ENCODE data around the gene SPI1. TPM values are rescaled to one million over a fixed set of nuclear protein-coding genes. Genes with fewer than 3 reads are reported as not detected.

The SPI1 gene
- total and polyA plus RNA-seq, 2 donors (not counting 3 experiments of a cell fraction or from before 2014, with no cell fraction given): not detected

DNA sequence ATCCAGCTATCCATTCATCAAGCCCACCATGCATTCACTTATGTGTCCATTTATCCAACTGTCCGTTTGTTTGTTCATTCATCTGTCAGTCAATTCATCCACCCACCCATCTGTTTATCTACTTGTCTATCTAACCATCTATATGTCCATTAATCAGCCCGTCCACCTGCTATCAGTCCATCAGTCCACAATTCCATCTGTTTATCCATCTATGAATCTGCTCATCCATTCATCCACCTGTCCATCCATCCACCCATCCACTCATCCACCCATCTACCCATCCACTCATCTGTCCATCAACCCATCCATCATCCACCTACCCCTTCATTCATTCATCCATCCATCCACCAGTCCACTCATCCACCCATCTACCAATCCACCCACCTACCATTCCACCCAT, 970 bp upstream of the SPI1 start:
- BruUV-seq (replicated peaks): no TSS peak
- H4K20me1 ChIP-seq (replicated peaks; ENCODE audit: control insufficient read depth, extremely low read depth, insufficient read depth, low read length): no peaks in the 10 kb centered on the region
- no peak overlapping the region for H3K9ac ChIP-seq (replicated peaks; ENCODE audit: extremely low read depth, insufficient read depth, low read length)
- no peaks in the 10 kb centered on the region for H3K79me2 ChIP-seq (ENCODE audit: control insufficient read depth, insufficient read depth, low read length)
- H3K36me3 ChIP-seq (ENCODE audit: control insufficient read depth in 2 of 2, extremely low read depth in 1 of 2, insufficient read depth in 2 of 2, low read length in 2 of 2): no peaks in the 10 kb centered on the region
- no peaks in the 10 kb centered on the region for H3K27me3 ChIP-seq (ENCODE audit: control insufficient read depth in 2 of 2, insufficient read depth in 2 of 2, low read length in 2 of 2)
- dilution Hi-C loops (cut with MboI; ENCODE audit: extremely low pct_ligation_motif_present, low sequenced_read_pairs): no loop called here
- FAIRE-seq (no peak), DNase-seq (ENCODE audit: low read depth, low spot score) (no peak)
- TF ChIP-seq, protein P1, sequence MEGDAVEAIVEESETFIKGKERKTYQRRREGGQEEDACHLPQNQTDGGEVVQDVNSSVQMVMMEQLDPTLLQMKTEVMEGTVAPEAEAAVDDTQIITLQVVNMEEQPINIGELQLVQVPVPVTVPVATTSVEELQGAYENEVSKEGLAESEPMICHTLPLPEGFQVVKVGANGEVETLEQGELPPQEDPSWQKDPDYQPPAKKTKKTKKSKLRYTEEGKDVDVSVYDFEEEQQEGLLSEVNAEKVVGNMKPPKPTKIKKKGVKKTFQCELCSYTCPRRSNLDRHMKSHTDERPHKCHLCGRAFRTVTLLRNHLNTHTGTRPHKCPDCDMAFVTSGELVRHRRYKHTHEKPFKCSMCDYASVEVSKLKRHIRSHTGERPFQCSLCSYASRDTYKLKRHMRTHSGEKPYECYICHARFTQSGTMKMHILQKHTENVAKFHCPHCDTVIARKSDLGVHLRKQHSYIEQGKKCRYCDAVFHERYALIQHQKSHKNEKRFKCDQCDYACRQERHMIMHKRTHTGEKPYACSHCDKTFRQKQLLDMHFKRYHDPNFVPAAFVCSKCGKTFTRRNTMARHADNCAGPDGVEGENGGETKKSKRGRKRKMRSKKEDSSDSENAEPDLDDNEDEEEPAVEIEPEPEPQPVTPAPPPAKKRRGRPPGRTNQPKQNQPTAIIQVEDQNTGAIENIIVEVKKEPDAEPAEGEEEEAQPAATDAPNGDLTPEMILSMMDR (IDR thresholded peaks at IDR 0.05; ENCODE audit: extremely low read depth in 1 of 2, insufficient read depth in 1 of 2, low read depth in 1 of 2, low read length in 2 of 2): no peak
- TF ChIP-seq JUN (IDR thresholded peaks at IDR 0.05; ENCODE audit: borderline replicate concordance, insufficient read depth, insufficient read length, low read depth): no peak
- no peak for TF ChIP-seq GATA2 (IDR thresholded peaks at IDR 0.05; ENCODE audit: insufficient read depth, insufficient read length, low read depth, low read length)
- TF ChIP-seq POLR2AphosphoS5 (IDR thresholded peaks at IDR 0.05; ENCODE audit: insufficient read depth, low read depth, low read length): no peak
- TF ChIP-seq FOS (IDR thresholded peaks at IDR 0.05; ENCODE audit: borderline replicate concordance, insufficient read depth, low read length): no peak
- TF ChIP-seq, protein P2, sequence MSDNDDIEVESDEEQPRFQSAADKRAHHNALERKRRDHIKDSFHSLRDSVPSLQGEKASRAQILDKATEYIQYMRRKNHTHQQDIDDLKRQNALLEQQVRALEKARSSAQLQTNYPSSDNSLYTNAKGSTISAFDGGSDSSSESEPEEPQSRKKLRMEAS (IDR thresholded peaks at IDR 0.05; ENCODE audit: insufficient read depth, insufficient read length): no peak
- TF ChIP-seq MYC (IDR thresholded peaks at IDR 0.05; ENCODE audit: low read depth, low read length): no peak
- no peak for TF ChIP-seq POLR2A (IDR thresholded peaks at IDR 0.05; ENCODE audit: low read depth, low read length)
- TF ChIP-seq EZH2 (IDR thresholded peaks at IDR 0.05; ENCODE audit: borderline replicate concordance, low read depth, low read length, severe bottlenecking): no peak
- no peaks in the 10 kb centered on the region for H3K9me1 ChIP-seq (replicated peaks; ENCODE audit: control insufficient read depth, extremely low read depth, insufficient read depth, low read length)
- ChIA-PET POLR2A (no interaction called here), CTCF (no interaction called here)
- H3K4me2 ChIP-seq (ENCODE audit: insufficient read depth, low read length): no peak overlapping the region
- H3K9me3 ChIP-seq (replicated peaks; ENCODE audit: control insufficient read depth, insufficient read depth, low read length): no peaks in the 10 kb centered on the region
- no peak overlapping the region for H3K4me3 ChIP-seq (replicated peaks in 1 of 3; ENCODE audit: insufficient read depth in 1 of 3, low read depth in 1 of 3, low read length in 3 of 3)
- no peak overlapping the region for H2AFZ ChIP-seq (ENCODE audit: low read depth, low read length)
- H3K4me1 ChIP-seq (ENCODE audit: control insufficient read depth, extremely low read depth, insufficient read depth, low read length): peaks cover 5% of the 10 kb centered on the region
- intact Hi-C loops (cut with micrococcal nuclease): no loop called here
- no peak overlapping the region for H3K27ac ChIP-seq (ENCODE audit: insufficient read depth, low read depth, low read length)
